HepG2 (cell line): Measurements from ENCODE around the gene DLX1. TPM values are rescaled to one million over a fixed set of nuclear protein-coding genes. Genes with fewer than 3 reads are reported as not detected.
A peak's percentile ranks its signal among the peaks of the same experiment; 100 is the strongest.

Experiments used
- ATAC-seq: fragments of 200-7000 bp; cut with Tn5 transposase; 3 replicates; pipeline ENCODE4 v1.9.1; 2020; ENCODE audit warnings: mild to moderate bottlenecking, moderate library complexity
- BruUV-seq: library from RNA; stranded (reverse); fragments of 400-500 nt; replicated peaks from 2 replicates; lab custom pipeline; 2021; lab: Mats Ljungman, UMichigan
- CTCF ChIA-PET: fragments of 300-600 bp; formaldehyde crosslinking; extraction: SDS; loops from one replicate; lab custom pipeline; 2021; ENCODE audit warnings: low total read pairs, inconsistent platforms, low intra/inter-chr PET ratio; lab: Yijun Ruan, JAX
- POLR2A ChIA-PET: fragments of 350-600 bp; sonication (Branson Sonifier 250); formaldehyde crosslinking; loops from one replicate; lab custom pipeline; 2020; ENCODE audit warnings: antibody characterized with exemption, inconsistent platforms; lab: Yijun Ruan, JAX
- DNase-seq: peaks from one replicate; pipeline ENCODE4 v3.0.0-alpha.2; 2015; ENCODE audit warnings: low spot score
- FAIRE-seq: peaks from 3 replicates; lab custom pipeline; 2011; peaks lifted over from hg19 to GRCh38; lab: Jason Lieb, UNC
- H2AFZ ChIP-seq: one replicate; pipeline ENCODE4 v1.6.1; 2011; ENCODE audit warnings: low read length, inconsistent platforms
- H3K27ac ChIP-seq: fragments of 300-600 bp; 3 replicates; pipeline ENCODE4 v1.8.0; 2011; ENCODE audit warnings: mixed run types, mild to moderate bottlenecking, mixed read lengths, low read length, inconsistent platforms; ENCODE audit not compliant: insufficient read depth; ENCODE audit errors: extremely low read length
- H3K27me3 ChIP-seq, 2 experiments: fragments of 200-600 bp in 1 of 2; 2 replicates in 1 of 2; 3 replicates in 1 of 2; pipeline versions ENCODE4 v1.6.0 to v1.8.0; 2011; ENCODE audit warnings: low read length in 2 of 2, mild to moderate bottlenecking in 2 of 2, moderate library complexity in 2 of 2, inconsistent platforms in 1 of 2; ENCODE audit not compliant: insufficient read depth in 2 of 2, control insufficient read depth in 1 of 2
- H3K36me3 ChIP-seq, 2 experiments: fragments of 200-600 bp in 1 of 2; replicated peaks in 1 of 2; 2 replicates in 1 of 2; 3 replicates in 1 of 2; pipeline versions ENCODE4 v1.5.1 to v1.8.0; 2011; ENCODE audit warnings: low read length in 2 of 2, inconsistent platforms in 1 of 2; ENCODE audit not compliant: insufficient read depth in 2 of 2, control insufficient read depth in 1 of 2
- H3K4me1 ChIP-seq: 2 replicates; pipeline ENCODE4 v1.5.1; 2012; ENCODE audit warnings: low read length, inconsistent platforms; ENCODE audit not compliant: insufficient read depth
- H3K4me2 ChIP-seq: 2 replicates; pipeline ENCODE4 v1.6.0; 2011; ENCODE audit warnings: low read depth, low read length, inconsistent platforms
- H3K4me3 ChIP-seq, 3 experiments: fragments of 200-600 bp in 1 of 3; sonication (generic), shearing (Covaris generic) in 1 of 3; replicated peaks in 1 of 3; 2 replicates each; pipeline ENCODE4 v1.5.1; 2011 to 2016; ENCODE audit warnings: low read length in 3 of 3, inconsistent platforms in 2 of 3, low read depth in 2 of 3, mild to moderate bottlenecking in 2 of 3, control low read depth in 1 of 3, mixed read lengths in 1 of 3; ENCODE audit not compliant: insufficient read depth in 1 of 3
- H3K79me2 ChIP-seq: one replicate; pipeline ENCODE4 v1.6.1; 2011; ENCODE audit warnings: low read length, inconsistent platforms; ENCODE audit not compliant: insufficient read depth
- H3K9ac ChIP-seq: 2 replicates; pipeline ENCODE4 v1.6.0; 2011; ENCODE audit warnings: mild to moderate bottlenecking, low read depth, low read length, inconsistent platforms; ENCODE audit not compliant: insufficient read depth
- H3K9me3 ChIP-seq: 2 replicates; pipeline ENCODE4 v1.5.1; 2012; ENCODE audit warnings: mild to moderate bottlenecking, low read length
- H4K20me1 ChIP-seq: 2 replicates; pipeline ENCODE4 v1.6.0; 2011; ENCODE audit warnings: inconsistent platforms, mild to moderate bottlenecking, low read length, moderate library complexity; ENCODE audit not compliant: insufficient read depth
- ARHGAP35 ChIP-seq: sonication (generic); formaldehyde crosslinking; IDR thresholded peaks from 2 replicates; pipeline ENCODE4 v1.9.0; 2022; ENCODE audit warnings: mild to moderate bottlenecking, inconsistent platforms, moderate library complexity, missing genetic modification reagents, borderline replicate concordance
- ATF7 ChIP-seq, 2 experiments: fragments of 450-650 bp in 1 of 2; sonication (generic) in 1 of 2; formaldehyde crosslinking in 1 of 2; IDR thresholded peaks; 2 replicates each; pipeline versions ENCODE4 v1.4.0 to v1.6.1; 2016 to 2020; ENCODE audit warnings: antibody characterized with exemption in 1 of 2, mild to moderate bottlenecking in 1 of 2, missing genetic modification reagents in 1 of 2
- ATM ChIP-seq: fragments of 450-650 bp; IDR thresholded peaks from 2 replicates; pipeline ENCODE4 v1.7.1; 2017; ENCODE audit warnings: mild to moderate bottlenecking, borderline replicate concordance
- CREB1 ChIP-seq, 2 experiments: fragments of 450-650 bp in 1 of 2; IDR thresholded peaks; 2 replicates each; pipeline ENCODE4 v1.6.1; 2016 to 2017; ENCODE audit warnings: control low read depth in 1 of 2, mild to moderate bottlenecking in 1 of 2, missing compliant biosample characterization in 1 of 2, missing genetic modification characterization in 1 of 2
- NFKBIZ ChIP-seq: IDR thresholded peaks from 2 replicates; pipeline ENCODE4 v1.6.1; 2018; ENCODE audit warnings: missing genetic modification reagents, missing compliant biosample characterization
- ZNF709 ChIP-seq: sonication (generic); formaldehyde crosslinking; IDR thresholded peaks from 2 replicates; pipeline ENCODE4 v1.5.0; 2020; ENCODE audit warnings: mild to moderate bottlenecking, missing genetic modification reagents
- ZNF784 ChIP-seq: sonication (generic); formaldehyde crosslinking; IDR thresholded peaks from 2 replicates; pipeline ENCODE4 v1.5.1; 2020; ENCODE audit warnings: missing genetic modification reagents, mild to moderate bottlenecking, borderline replicate concordance
- ZNF83 ChIP-seq: sonication (generic); formaldehyde crosslinking; IDR thresholded peaks from 2 replicates; pipeline ENCODE4 v1.4.0; 2020; ENCODE audit warnings: missing genetic modification reagents, mild to moderate bottlenecking, borderline replicate concordance
- WGBS: methylation state at CpG from one replicate; pipeline ENCODE4 v1.1.6; 2017; ENCODE audit warnings: low lambda C conversion rate; 5-methylcytosine and 5-hydroxymethylcytosine counted together
- in situ Hi-C: cut with HindIII; loops from 2 replicates; pipeline ENCODE4 v1.10.0; 2017; ENCODE audit warnings: low pct_unique_long_range_greater_than_20kb; ENCODE audit not compliant: extremely low pct_ligation_motif_present
- intact Hi-C: fragments of 100-400 bp; cut with micrococcal nuclease; formaldehyde crosslinking; loops from one replicate; pipeline ENCODE4 v1.10.0; 2022; ENCODE audit not compliant: unreplicated experiment
- polyA plus RNA-seq, 8 experiments: library from polyadenylated mRNA; depleted of rRNA in 3 of 8; stranded (reverse) in 7 of 8; unstranded in 1 of 8; fragments of >200 nt; fragmentation: Illumina TruSeq in 4 of 8; extraction: Trizol in 4 of 8; gene quantifications; 2 replicates each; pipeline versions ENCODE4 v1.2.1 to v1.2.3, GENCODE V29; 2011 to 2016; ENCODE audit warnings: low read depth in 4 of 8, missing spikeins in 1 of 8, mixed read lengths in 1 of 8; ENCODE audit not compliant: insufficient read depth in 1 of 8
- total RNA-seq, 5 experiments: library from RNA; depleted of rRNA; stranded (reverse); fragments of >200 nt; fragmentation: Illumina TruSeq; extraction: Trizol; gene quantifications; 2 replicates each; pipeline ENCODE4 v1.2.3, GENCODE V29; 2016; ENCODE audit warnings: low read depth in 1 of 5

Gene DLX1
- total and polyA plus RNA-seq, 2 of the 13 experiments (the other 11 are each of a cell fraction or from before 2014, with no cell fraction given), result 0.18 to 0.86 TPM

GRCh38 chr2:172135446-172135845, 50.1 kb downstream of the DLX1 start:
- Histone ChIP-seq H2AFZ (no peak overlapping the region), H3K27me3 (peaks cover 0 to 4% of the 10 kb centered on the region in 2 experiments; a peak in 1 of 5 replicates), H3K9me3 (no peaks in the 10 kb centered on the region), H3K27ac (no peak overlapping the region), H4K20me1 (no peaks in the 10 kb centered on the region), H3K4me1 (no peaks in the 10 kb centered on the region), H3K4me3 (no peak overlapping the region), H3K36me3 (no peaks in the 10 kb centered on the region), H3K4me2 (no peak overlapping the region), H3K9ac (no peak overlapping the region), H3K79me2 (no peaks in the 10 kb centered on the region)
- BruUV-seq, result no TSS peak
- WGBS, result 24% methylated on average over 4 of the region's 4 CpGs
- FAIRE-seq (no peak), ATAC-seq (no peak), DNase-seq (no peak)
- ChIA-PET POLR2A (no interaction called here), CTCF (no interaction called here)
- TF ChIP-seq ATM (no peak), NFKBIZ (CRISPR knock-in tag) (no peak), ARHGAP35 (CRISPR knock-in tag) (no peak), ZNF709 (CRISPR knock-in tag) (no peak)
- in situ Hi-C loops (no loop called here), intact Hi-C loops (no loop called here)

GRCh38 chr2:172137109-172137508, 51.8 kb downstream of the DLX1 start:
- no peak for TF ChIP-seq ZNF83 (CRISPR knock-in tag)
- TF ChIP-seq ATF7 (IDR thresholded peaks at IDR 0.05), result peak; percentile 58
- no peak for TF ChIP-seq ATF7 (CRISPR knock-in tag; IDR thresholded peaks at IDR 0.05)
- TF ChIP-seq ZNF784 (CRISPR knock-in tag), result no peak
- 0 out of 2 replicates have a peak, but pooled peaks have one; percentile 9 for TF ChIP-seq CREB1 (IDR thresholded peaks at IDR 0.05)
- no peak for TF ChIP-seq CREB1 (CRISPR knock-in tag; IDR thresholded peaks at IDR 0.05)
- H4K20me1 ChIP-seq, result no peaks in the 10 kb centered on the region
- no peaks in the 10 kb centered on the region for H3K4me1 ChIP-seq
- peaks cover 0 to 4% of the 10 kb centered on the region in 2 experiments; a peak in 1 of 5 replicates for H3K27me3 ChIP-seq
- ATAC-seq (no peak), DNase-seq (no peak), FAIRE-seq (no peak)
- intact Hi-C loops, result no loop called here
- no peak overlapping the region for H3K4me3 ChIP-seq
- no peak overlapping the region for H2AFZ ChIP-seq
- 10% methylated on average over 2 of the region's 2 CpGs for WGBS
- H3K27ac ChIP-seq, result no peak overlapping the region
- no peaks in the 10 kb centered on the region for H3K9me3 ChIP-seq
- no peaks in the 10 kb centered on the region for H3K36me3 ChIP-seq
- no peak overlapping the region for H3K4me2 ChIP-seq
- no peaks in the 10 kb centered on the region for H3K79me2 ChIP-seq
- in situ Hi-C loops, result no loop called here
- ChIA-PET CTCF (no interaction called here), POLR2A (no interaction called here)
- BruUV-seq, result no TSS peak
- H3K9ac ChIP-seq, result no peak overlapping the region
